Spleen (tissue), 13 donors: ENCODE data around the gene ESM1. TPM values are rescaled to one million over a fixed set of nuclear protein-coding genes. Genes with fewer than 3 reads are reported as not detected.

Experiments
- DNase-seq: peaks from one replicate; pipeline ENCODE4 v3.0.0-alpha.2; 2020
- H3K27ac ChIP-seq, 8 donors: fragments of 200-600 bp; sonication (generic) in 7 of 8; 1 replicate in 4 of 8; 2 replicates in 4 of 8; pipeline versions ENCODE4 v1.5.0 to v1.8.0; 2016 to 2021; ENCODE audit warnings: inconsistent platforms in 4 of 8, mild to moderate bottlenecking in 4 of 8, moderate library complexity in 1 of 8
- H3K27me3 ChIP-seq, 7 donors: fragments of 200-600 bp; sonication (generic) in 6 of 7; replicated peaks in 1 of 7; 1 replicate in 4 of 7; 2 replicates in 3 of 7; pipeline versions ENCODE4 v1.5.0 to v1.8.0; 2016 to 2021; ENCODE audit warnings: inconsistent platforms in 3 of 7, mild to moderate bottlenecking in 1 of 7
- H3K36me3 ChIP-seq, 6 donors: fragments of 200-600 bp; sonication (generic) in 5 of 6; 1 replicate in 4 of 6; 2 replicates in 2 of 6; pipeline versions ENCODE4 v1.5.0 to v1.8.0; 2016 to 2021; ENCODE audit warnings: inconsistent platforms in 2 of 6
- H3K4me1 ChIP-seq, 6 donors: fragments of 200-600 bp; sonication (generic) in 5 of 6; 1 replicate in 3 of 6; 2 replicates in 3 of 6; pipeline versions ENCODE4 v1.5.0 to v1.8.0; 2016 to 2021; ENCODE audit warnings: inconsistent platforms in 3 of 6
- H3K4me3 ChIP-seq, 8 donors: fragments of 200-600 bp; sonication (generic) in 7 of 8; 1 replicate in 4 of 8; 2 replicates in 4 of 8; pipeline versions ENCODE4 v1.5.0 to v1.8.0; 2016 to 2021; ENCODE audit warnings: inconsistent platforms in 4 of 8, mild to moderate bottlenecking in 4 of 8, moderate library complexity in 2 of 8
- H3K9me3 ChIP-seq, 8 donors: fragments of 200-600 bp; sonication (generic) in 7 of 8; 1 replicate in 4 of 8; 2 replicates in 4 of 8; pipeline versions ENCODE4 v1.5.0 to v1.8.0; 2016 to 2021; ENCODE audit warnings: inconsistent platforms in 4 of 8
- CTCF ChIP-seq, 11 experiments: fragments of 200-600 bp in 7 of 11; fragments of 450-650 bp in 4 of 11; sonication (generic) in 4 of 11; IDR thresholded peaks in 8 of 11; conservative IDR thresholded peaks in 3 of 11; 1 replicate in 7 of 11; 2 replicates in 4 of 11; pipeline versions ENCODE4 v1.4.0 to v1.8.0; 2016 to 2021; ENCODE audit warnings: antibody characterized with exemption in 11 of 11, inconsistent platforms in 4 of 11, mild to moderate bottlenecking in 1 of 11
- POLR2A ChIP-seq, 3 donors: fragments of 450-650 bp; IDR thresholded peaks; one replicate each; pipeline ENCODE4 v1.5.1; 2017; ENCODE audit warnings: antibody characterized with exemption in 3 of 3, mild to moderate bottlenecking in 1 of 3
- POLR2AphosphoS5 ChIP-seq, 3 donors: sonication (generic); formaldehyde crosslinking; IDR thresholded peaks; one replicate each; pipeline ENCODE4 v1.5.1; 2017; ENCODE audit warnings: antibody characterized with exemption in 3 of 3
- WGBS, 5 donors: extraction: QIAGEN DNeasy Blood & Tissue Kit in 3 of 5; methylation state at CpG; one replicate each; pipeline versions ENCODE4 v1.1.5 to v1.1.7; 2013 to 2018; 5-methylcytosine and 5-hydroxymethylcytosine counted together
- intact Hi-C: fragments of 100-400 bp; cut with DNase I; formaldehyde crosslinking; loops from one replicate; pipeline ENCODE4 v1.15.0; 2023; ENCODE audit warnings: low total_unique reads
- long read RNA-seq, 2 donors: transcript quantifications; one replicate each; lab custom pipeline, GENCODE V29; 2026
- polyA plus RNA-seq, 3 donors: library from polyadenylated mRNA; stranded (reverse); fragments of 200-250 nt; gene quantifications; one replicate each; pipeline ENCODE4 v1.2.1, GENCODE V29; 2013
- total RNA-seq, 7 donors: library from RNA; depleted of rRNA in 3 of 7; stranded (reverse); fragments of >200 nt in 3 of 7; fragmentation: NEBNext Ultra II Directional in 4 of 7; extraction: Animal tissue kit (Norgen Biotek cat#: 25700) in 4 of 7; gene quantifications; one replicate each; pipeline versions ENCODE4 v1.1.0 to v1.2.1, GENCODE V29; 2016 to 2021
- donor health status: healthy with polysubstance abuse.
- donor health status: DM: no; HTN: no; CAD: no; lungs with moderate emphysema.
- donor health status: DM: no; HTN: no; CAD: no.
- donor health status: Bipolar disorder and iron deficiency.
- donor health status: healthy.
- donor health status: DM: no; HTN: no; CAD: no.
- donor health status: DM: yes; HTN: yes; CAD: no.

ESM1 gene
- total RNA-seq (1 to 10 TPM in 3 of 7 donors, under 1 TPM in 3, not detected in 1; 0.33 to 2.4 (median 1.2) TPM), polyA plus RNA-seq (under 1 TPM; 0.09 to 0.77 (median 0.76) TPM)
- long read RNA-seq, donor 1, partial matches to known transcripts = 0 of 2 reads
- long read RNA-seq, donor 1, other reads (novel, unspliced or antisense) = 0 of 2 reads
- long read RNA-seq, donor 2 = 0 reads

- no peak for TF ChIP-seq CTCF (IDR thresholded peaks at IDR 0.05 in 8 of 11, conservative IDR thresholded peaks at IDR 0.05 in 3 of 11)
- TF ChIP-seq POLR2AphosphoS5 (IDR thresholded peaks at IDR 0.05) = no peak
- no peak for TF ChIP-seq POLR2A (IDR thresholded peaks at IDR 0.05)
- peak; percentile 56 for DNase-seq
- Histone ChIP-seq H3K4me1 (peaks cover 0 to 4% (median 0%) of the 10 kb centered on the region in 6 donors), H3K9me3 (no peaks in the 10 kb centered on the region), H3K27ac (no peak within 1 kb of the TSS), H3K36me3 (no peaks in the 10 kb centered on the region), H3K4me3 (no peak within 1 kb of the TSS), H3K27me3 (peaks cover 0 to 23% (median 10%) of the 10 kb centered on the region in 7 donors)
- intact Hi-C loops = no loop called here
- WGBS, 5 donors = 37 to 48% (median 45%) methylated on average over 26 of the region's 26 CpGs
These were observed at the start of gene ESM1 for GRCh38 chr5:54985301-54986268. ESM1 (minus strand) TSS chr5:54985593; CDS start chr5:54985517, 76 bp downstream.

- Histone ChIP-seq H3K27me3 (no peaks in the 10 kb centered on the region), H3K4me3 (no peak overlapping the region), H3K27ac (no peak overlapping the region), H3K9me3 (no peaks in the 10 kb centered on the region), H3K36me3 (peaks cover 0 to 13% (median 0%) of the 10 kb centered on the region in 6 donors), H3K4me1 (peaks cover 0 to 24% (median 0%) of the 10 kb centered on the region in 6 donors)
- no peak for TF ChIP-seq POLR2A (IDR thresholded peaks at IDR 0.05)
- DNase-seq = no peak
- WGBS, 5 donors = 51 to 59% (median 55%) methylated on average over 4 of the region's 4 CpGs
- intact Hi-C loops = no loop called here
These were observed 48.2 kb upstream of the ESM1 start for GRCh38 chr5:55033568-55033967.

GRCh38 chr5:55031492-55031891 lies 46.1 kb upstream of the ESM1 start:
- intact Hi-C loops = no loop called here
- no peak for DNase-seq
- WGBS, 5 donors = 90 to 99% (median 94%) methylated on average over 5 of the region's 5 CpGs
- H3K4me3 ChIP-seq = no peak overlapping the region
- peaks cover 0 to 13% (median 0%) of the 10 kb centered on the region in 6 donors for H3K4me1 ChIP-seq
- TF ChIP-seq POLR2AphosphoS5 (IDR thresholded peaks at IDR 0.05) (no peak), CTCF (IDR thresholded peaks at IDR 0.05 in 8 of 11, conservative IDR thresholded peaks at IDR 0.05 in 3 of 11) (no peak), POLR2A (IDR thresholded peaks at IDR 0.05) (no peak)
- H3K27ac ChIP-seq = no peak overlapping the region
- H3K27me3 ChIP-seq = no peaks in the 10 kb centered on the region
- peaks cover 0 to 13% (median 0%) of the 10 kb centered on the region in 6 donors for H3K36me3 ChIP-seq
- H3K9me3 ChIP-seq = no peaks in the 10 kb centered on the region

- no peak for DNase-seq
- TF ChIP-seq CTCF (IDR thresholded peaks at IDR 0.05 in 8 of 11, conservative IDR thresholded peaks at IDR 0.05 in 3 of 11) (no peak), POLR2AphosphoS5 (IDR thresholded peaks at IDR 0.05) (no peak), POLR2A (IDR thresholded peaks at IDR 0.05) (no peak)
- no peaks in the 10 kb centered on the region for H3K9me3 ChIP-seq
- H3K4me3 ChIP-seq = no peak overlapping the region
- peaks cover 0 to 8% (median 0%) of the 10 kb centered on the region in 6 donors for H3K4me1 ChIP-seq
- 61 to 80% (median 70%) methylated on average over 10 of the region's 10 CpGs for WGBS, 5 donors
- peaks cover 0 to 13% (median 0%) of the 10 kb centered on the region in 6 donors for H3K36me3 ChIP-seq
- H3K27me3 ChIP-seq = no peaks in the 10 kb centered on the region
- intact Hi-C loops = no loop called here
- no peak overlapping the region for H3K27ac ChIP-seq
These were observed 45.4 kb upstream of the ESM1 start for GRCh38 chr5:55030676-55031369.
